Ishikawa (cell line): ENCODE measurements around the gene OARD1.

ENCODE experiments used
- CREB1 ChIP-seq: IDR thresholded peaks from 2 replicates; pipeline ENCODE4 v1.6.1; 2012; ENCODE audit warnings: low read depth
- EP300 ChIP-seq: IDR thresholded peaks from 2 replicates; pipeline ENCODE4 v1.6.1; 2012; ENCODE audit warnings: borderline replicate concordance
- FOXM1 ChIP-seq: IDR thresholded peaks from 2 replicates; pipeline ENCODE4 v1.6.1; 2012; ENCODE audit warnings: low read depth, borderline replicate concordance
- MAX ChIP-seq: IDR thresholded peaks from 2 replicates; pipeline ENCODE4 v1.6.1; 2012
- NFIC ChIP-seq: IDR thresholded peaks from 2 replicates; pipeline ENCODE4 v1.6.1; 2012
- RAD21 ChIP-seq: IDR thresholded peaks from 2 replicates; pipeline ENCODE4 v1.6.1; 2012; ENCODE audit warnings: low read depth
- TEAD4 ChIP-seq: IDR thresholded peaks from 2 replicates; pipeline ENCODE4 v1.6.1; 2012

GRCh38 chr6:41049521-41049920, 22.6 kb downstream of the OARD1 start:
- TF ChIP-seq CREB1 (no peak), TEAD4 (no peak), NFIC (no peak), EP300 (no peak), MAX (no peak), RAD21 (no peak), FOXM1 (no peak)
